Measurements from ENCODE around the gene SMG6.

Gene SMG6

DNA sequence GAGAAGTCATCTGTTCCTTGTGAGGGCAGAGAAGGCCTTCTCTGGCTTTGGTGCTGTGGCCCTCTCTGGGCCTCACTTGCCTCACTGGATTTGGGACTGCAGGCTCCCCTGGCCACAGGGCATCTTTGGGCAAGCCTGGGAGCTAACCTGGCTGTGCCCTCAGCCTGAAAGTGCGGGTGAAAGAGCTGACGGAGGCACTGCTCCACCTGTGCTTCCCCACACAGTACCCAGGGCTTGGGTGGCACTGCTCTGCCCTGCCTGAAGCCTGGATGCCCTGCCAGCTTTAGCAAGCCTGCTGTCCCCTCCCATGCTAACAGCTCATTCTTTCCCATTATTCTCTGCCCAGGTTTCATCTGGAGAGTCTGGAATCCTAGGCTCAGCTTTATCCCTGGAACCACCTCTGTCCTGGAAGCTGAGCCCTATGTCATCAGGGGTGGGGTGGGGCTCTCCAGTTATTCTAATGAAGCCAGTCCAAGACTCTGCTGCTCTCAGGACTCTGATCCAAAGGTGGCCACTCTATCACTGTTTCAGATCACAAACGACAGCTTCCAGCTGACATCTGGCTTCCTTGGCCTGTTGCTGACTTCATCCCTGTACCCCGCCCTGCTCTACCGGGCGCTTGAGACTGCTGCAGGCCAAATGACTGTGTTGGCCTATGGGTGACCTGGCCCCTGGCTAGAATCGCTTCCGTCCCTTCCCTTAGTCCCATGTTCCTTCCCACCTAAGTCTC is 219.4 kb downstream of the SMG6 start:
- DNase-seq (ENCODE audit: low read depth in 1 of 2, low spot score in 1 of 2), result no peak

- no peak for DNase-seq (ENCODE audit: low read depth in 1 of 2, low spot score in 1 of 2)
Observed at GRCh38 chr17:2083613-2084035, 220.0 kb downstream of the SMG6 start.

GRCh38 chr17:2082003-2082781 is 221.4 kb downstream of the SMG6 start:
- no peak for DNase-seq (ENCODE audit: low read depth in 1 of 2, low spot score in 1 of 2)

DNA sequence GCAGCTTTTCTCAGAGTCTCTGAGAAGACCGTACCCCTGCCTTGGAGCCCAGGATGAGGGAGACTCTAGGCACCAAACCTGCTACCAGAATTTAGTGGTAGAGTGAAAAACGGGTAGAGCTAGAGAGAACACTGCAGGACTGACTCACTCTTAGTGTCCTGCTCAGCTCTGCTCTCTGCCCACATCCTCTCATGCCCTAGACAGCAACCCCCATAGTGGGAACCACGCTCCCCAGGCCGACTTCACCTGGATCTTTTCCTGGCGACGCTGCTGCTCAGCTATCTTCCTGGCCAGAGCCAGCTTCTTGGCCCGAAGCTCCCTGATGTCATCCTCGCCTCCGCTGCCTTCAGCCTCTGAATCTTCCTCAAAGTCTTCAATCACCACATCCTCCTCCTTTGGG is 222.0 kb downstream of the SMG6 start:
- no peak for DNase-seq (ENCODE audit: low read depth in 1 of 2, low spot score in 1 of 2)

DNA sequence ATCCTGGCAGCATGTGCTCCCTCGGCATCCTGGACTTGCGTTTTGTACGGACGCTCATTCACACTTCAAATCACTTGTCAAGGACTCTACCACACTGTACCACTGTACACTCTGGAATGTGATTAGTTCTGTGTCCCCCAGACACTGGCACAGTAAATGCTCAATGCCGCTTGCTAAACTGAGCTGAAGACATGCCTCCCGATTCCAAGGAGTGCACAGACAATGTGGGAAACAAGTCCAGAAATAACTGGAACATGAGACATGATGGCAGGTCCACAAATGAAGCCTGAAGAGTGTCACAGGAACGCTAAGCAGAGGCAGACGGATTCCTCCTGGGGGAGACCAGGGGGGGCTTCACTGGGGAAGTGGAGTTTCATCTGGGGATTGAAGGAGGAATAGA is 226.5 kb downstream of the SMG6 start:
- no peak for DNase-seq (ENCODE audit: low read depth in 1 of 2, low spot score in 1 of 2)

GRCh38 chr17:2076087-2076984 is 227.2 kb downstream of the SMG6 start:
- no peak for DNase-seq (ENCODE audit: low read depth in 1 of 2, low spot score in 1 of 2)

- no peak for DNase-seq (ENCODE audit: low read depth in 1 of 2, low spot score in 1 of 2)
Observed at GRCh38 chr17:2075336-2076086, 228.1 kb downstream of the SMG6 start.

- DNase-seq (ENCODE audit: low read depth in 1 of 2, low spot score in 1 of 2), result no peak
Observed at GRCh38 chr17:2074919-2075318, 228.7 kb downstream of the SMG6 start.

- DNase-seq (ENCODE audit: low read depth in 1 of 2, low spot score in 1 of 2), result no peak
Observed at GRCh38 chr17:2071455-2072281, 231.9 kb downstream of the SMG6 start.

DNA sequence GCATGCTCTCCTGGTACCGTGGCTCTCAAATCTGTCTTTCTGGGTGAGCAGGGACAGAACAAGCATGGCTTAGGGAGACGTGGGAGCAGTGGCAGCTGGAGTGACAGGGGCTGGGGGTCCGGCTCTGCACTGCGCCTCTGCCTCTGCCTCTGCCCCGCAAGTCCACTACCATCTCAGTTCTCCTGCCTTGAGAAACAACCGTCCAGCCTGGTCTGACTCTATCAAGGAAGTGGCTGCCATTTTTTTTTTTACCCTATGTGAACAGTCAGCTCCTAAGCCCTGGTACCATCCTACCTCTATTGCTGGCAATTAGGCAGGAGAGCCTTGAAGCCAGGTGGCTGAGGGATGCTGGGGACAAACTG is 232.6 kb downstream of the SMG6 start:
- no peak for DNase-seq (ENCODE audit: low read depth in 1 of 2, low spot score in 1 of 2)

DNA sequence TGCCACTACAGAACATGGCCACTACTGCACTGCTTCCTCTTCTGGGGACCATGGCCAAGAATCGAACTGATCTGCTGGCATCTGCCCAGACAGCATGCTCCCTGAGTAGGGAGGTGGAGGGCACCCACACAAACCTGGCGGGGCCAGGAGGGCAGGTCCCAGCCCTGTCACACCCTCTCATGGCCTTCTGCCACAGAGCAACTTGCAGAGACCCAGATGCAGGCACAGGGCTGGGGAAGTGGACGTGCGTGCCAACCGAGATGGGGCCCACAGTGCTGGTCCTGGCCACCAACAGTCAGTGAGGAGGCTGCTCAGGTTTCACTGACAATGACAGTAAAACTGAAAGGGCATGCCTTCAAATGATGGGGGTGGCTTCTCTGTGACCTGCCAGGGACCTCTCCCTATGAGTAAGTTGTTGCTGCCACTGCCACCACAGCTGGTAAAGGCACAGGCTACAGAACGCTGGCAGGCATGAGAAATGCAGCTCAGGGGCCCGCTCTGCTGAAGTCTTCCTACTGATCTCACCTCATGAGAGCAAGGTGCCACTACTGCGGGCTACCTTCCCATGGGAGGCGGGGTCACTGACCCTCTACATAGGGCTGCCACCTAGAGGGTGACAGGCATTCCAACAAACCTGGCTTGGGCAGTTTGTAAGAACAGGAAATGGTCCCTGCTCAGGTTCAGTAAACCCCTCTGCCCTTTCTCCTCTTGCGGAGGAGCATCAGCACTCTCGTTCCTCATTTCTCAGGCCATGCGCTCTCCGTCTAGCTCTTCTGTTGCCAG is 233.2 kb downstream of the SMG6 start:
- peak in 1 of 2 donors; percentile 49 for DNase-seq (ENCODE audit: low read depth in 1 of 2, low spot score in 1 of 2)

GRCh38 chr17:2068519-2069051 is 235.0 kb downstream of the SMG6 start:
- no peak for DNase-seq (ENCODE audit: low read depth in 1 of 2, low spot score in 1 of 2)

DNA sequence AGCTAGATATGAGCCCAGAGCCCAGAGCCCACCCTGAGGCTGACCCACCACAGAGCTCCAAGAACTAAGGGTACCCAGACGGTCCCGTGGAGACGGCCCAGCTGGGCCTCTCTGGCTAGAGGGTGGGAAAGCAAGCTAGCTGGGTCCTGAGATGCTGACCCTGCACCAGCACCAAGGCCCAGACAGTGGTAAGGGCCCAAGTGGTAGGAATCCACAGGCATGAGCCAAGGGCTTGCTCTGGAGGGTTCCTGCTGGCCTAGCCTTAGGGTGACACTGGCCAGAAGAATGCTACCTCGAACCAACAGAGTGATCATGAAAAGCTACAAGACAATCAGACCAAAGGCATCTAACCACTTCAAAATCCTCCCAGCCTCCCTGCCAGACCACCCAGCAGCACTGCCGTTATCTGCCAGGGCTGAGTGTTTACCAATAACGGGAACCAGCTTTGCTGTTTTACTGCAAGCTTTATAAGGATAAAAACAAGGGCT is 235.5 kb downstream of the SMG6 start:
- no peak for DNase-seq (ENCODE audit: low read depth in 1 of 2, low spot score in 1 of 2)

DNA sequence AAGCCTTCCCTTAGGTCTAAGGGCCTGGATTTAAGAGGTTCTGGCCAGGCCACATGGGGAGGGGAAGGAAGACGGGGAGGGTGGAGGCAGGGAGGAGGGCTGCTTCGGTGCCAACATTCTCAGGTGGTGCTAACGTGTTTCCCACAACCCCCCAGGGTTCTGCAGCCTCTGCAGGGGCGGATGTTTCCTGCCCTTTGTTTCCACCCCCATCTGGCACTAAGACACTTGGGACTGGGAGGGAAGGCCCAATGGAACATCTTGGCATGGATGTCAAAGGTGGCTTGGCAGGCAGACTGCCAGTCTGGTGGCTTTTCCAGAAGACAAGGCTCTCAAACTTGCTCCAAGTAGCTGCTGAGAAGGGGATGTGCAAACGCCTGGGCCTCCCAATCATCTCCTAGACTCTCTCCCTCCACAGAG is 236.0 kb downstream of the SMG6 start:
- DNase-seq (ENCODE audit: low read depth in 1 of 2, low spot score in 1 of 2), result no peak

- DNase-seq (ENCODE audit: low read depth in 1 of 2, low spot score in 1 of 2), result no peak
Observed at GRCh38 chr17:2067048-2067561, 236.5 kb downstream of the SMG6 start.

DNA sequence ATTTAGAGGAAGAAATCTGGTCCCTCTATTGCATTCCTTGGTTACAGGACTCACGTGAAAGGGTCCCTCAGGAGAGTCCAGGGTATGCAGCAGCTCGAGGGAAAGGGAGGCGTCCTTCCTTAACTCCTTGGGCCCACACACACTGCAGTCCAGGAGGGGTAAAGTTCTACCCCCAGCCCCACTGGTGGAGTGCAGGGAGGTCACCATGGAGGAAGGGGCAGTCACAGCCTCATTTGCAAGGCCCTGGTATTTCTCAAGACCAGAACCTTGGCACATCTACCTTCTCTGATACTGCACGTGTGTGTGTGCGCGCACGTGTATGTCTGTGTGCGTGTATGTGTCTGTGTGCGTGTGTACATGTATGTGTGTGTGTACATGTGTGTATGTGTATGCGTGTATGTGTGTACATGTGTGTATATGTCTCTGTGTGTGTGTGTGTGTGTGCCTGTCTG is 237.6 kb downstream of the SMG6 start:
- DNase-seq (ENCODE audit: low read depth in 1 of 2, low spot score in 1 of 2), result no peak

DNA sequence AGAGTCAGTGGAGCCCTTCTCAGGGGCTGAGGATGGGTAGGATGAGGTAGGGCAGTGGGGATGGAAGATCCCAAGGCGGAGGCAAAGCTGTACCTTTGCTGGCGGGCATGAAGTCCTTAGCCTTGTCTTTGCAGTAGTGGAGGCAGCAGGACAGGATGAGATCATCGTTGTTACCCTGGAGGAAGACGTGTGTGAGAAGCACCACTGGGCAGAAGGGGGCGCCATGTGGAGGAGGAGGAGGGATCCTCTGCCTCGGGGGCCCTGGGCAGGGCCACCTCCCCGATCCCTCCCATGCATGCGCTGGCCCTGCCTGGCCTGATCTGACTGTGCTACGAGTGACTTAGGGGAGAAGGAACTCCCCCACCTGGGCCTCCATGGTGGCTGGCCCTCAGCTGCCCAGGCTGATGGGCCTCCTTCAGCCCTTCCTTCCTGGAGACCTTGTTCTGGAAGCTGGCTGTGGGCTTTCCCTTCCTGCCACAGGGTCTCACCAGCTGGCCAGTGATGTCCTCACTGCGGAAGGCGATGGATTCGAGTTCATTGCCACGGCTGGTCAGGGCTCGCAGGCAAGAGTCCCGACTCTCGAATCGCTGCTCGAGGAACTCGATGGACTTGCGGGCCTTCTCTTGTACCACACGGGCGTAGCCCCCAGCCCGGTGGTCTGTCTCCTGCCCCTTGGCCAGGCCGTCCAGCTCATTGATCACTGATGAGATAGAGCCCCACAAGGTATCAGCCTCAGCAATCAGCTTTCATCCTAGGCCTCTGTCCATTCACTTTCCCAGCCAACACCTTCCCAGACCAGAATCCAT is 238.4 kb downstream of the SMG6 start:
- DNase-seq (ENCODE audit: low read depth in 1 of 2, low spot score in 1 of 2), result peak in 1 of 2 donors; percentile 47

- no peak for DNase-seq (ENCODE audit: low read depth in 1 of 2, low spot score in 1 of 2)
Observed at GRCh38 chr17:2064520-2064971, 239.0 kb downstream of the SMG6 start.

Data from activated T-helper 1 cell treated with anti-CD3 and anti-CD28 coated beads, Interleukin-2, amount 50 U/mL, for 16 hours (primary cell).